ENCODE results near the gene CDK5RAP1. TPM values are rescaled to one million over a fixed set of nuclear protein-coding genes. Genes with fewer than 3 reads are reported as not detected.

Gene CDK5RAP1
- total and polyA plus RNA-seq, 2 experiments from 2014 or later = 37.9 to 47.8 TPM

DNA sequence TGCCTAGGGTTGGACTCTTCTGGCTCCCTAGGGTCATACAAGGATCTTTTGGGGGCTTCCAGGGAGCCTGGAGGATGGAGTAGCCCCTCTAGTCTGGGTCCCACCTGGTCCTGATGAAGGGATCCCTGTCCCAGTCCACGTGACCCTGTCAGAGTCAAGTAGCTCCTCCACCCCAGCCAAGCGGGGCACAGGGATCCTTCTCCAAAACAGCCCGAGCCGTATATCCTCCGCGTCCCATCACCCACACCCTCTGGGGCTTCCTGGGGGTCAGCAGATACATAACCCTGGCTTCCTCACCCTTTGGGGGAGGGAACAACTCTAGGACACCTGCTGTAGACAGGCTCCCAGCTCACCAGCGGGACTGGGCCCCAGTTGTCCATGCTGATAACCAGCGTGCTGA is 90.3 kb downstream of the CDK5RAP1 start:
- H3K4me3 ChIP-seq = no peak overlapping the region
- H3K27me3 ChIP-seq = no peaks in the 10 kb centered on the region
- H3K27ac ChIP-seq = no peak overlapping the region
- no peaks in the 10 kb centered on the region for H3K9me3 ChIP-seq (ENCODE audit: low read depth)
- no peaks in the 10 kb centered on the region for H3K4me1 ChIP-seq (ENCODE audit: low read depth)
- H3K36me3 ChIP-seq = no peaks in the 10 kb centered on the region
- DNase-seq (ENCODE audit: low read depth in 1 of 2, low spot score in 1 of 2) = no peak
- TF ChIP-seq, protein P1, sequence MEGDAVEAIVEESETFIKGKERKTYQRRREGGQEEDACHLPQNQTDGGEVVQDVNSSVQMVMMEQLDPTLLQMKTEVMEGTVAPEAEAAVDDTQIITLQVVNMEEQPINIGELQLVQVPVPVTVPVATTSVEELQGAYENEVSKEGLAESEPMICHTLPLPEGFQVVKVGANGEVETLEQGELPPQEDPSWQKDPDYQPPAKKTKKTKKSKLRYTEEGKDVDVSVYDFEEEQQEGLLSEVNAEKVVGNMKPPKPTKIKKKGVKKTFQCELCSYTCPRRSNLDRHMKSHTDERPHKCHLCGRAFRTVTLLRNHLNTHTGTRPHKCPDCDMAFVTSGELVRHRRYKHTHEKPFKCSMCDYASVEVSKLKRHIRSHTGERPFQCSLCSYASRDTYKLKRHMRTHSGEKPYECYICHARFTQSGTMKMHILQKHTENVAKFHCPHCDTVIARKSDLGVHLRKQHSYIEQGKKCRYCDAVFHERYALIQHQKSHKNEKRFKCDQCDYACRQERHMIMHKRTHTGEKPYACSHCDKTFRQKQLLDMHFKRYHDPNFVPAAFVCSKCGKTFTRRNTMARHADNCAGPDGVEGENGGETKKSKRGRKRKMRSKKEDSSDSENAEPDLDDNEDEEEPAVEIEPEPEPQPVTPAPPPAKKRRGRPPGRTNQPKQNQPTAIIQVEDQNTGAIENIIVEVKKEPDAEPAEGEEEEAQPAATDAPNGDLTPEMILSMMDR (IDR thresholded peaks at IDR 0.05; ENCODE audit: low read depth, low read length) = no peak

DNA sequence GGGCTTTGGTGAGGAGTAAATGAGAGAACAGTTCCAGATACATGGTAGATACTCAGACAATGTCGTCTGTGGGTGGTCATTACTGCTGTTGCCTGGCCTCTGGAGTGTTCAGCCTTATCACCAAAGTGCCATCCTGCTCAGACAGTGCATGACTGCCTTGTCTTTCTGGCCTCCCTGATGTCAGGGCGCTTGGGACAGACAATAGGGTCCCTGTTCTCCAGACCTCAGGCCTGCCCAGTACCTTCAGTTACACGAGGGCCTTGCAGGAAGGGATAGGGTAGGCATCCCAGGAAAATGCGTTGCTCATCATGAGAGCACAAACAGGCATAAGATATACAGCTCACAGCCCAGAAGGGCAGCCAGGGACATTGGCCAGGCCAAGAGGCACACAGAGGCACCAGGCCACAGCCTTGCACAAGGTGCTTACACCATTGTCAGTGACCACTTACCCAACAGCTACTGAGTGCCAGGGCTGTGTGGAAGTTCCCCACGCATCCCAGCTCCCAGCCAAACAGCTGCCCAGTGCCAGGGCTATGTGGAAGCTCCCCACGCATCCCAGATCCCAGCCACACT is 90.9 kb downstream of the CDK5RAP1 start:
- Histone ChIP-seq H3K4me3 (no peak overlapping the region), H3K27ac (no peak overlapping the region), H3K4me1 (ENCODE audit: low read depth) (no peaks in the 10 kb centered on the region), H3K27me3 (no peaks in the 10 kb centered on the region), H3K9me3 (ENCODE audit: low read depth) (no peaks in the 10 kb centered on the region), H3K36me3 (no peaks in the 10 kb centered on the region)
- DNase-seq (ENCODE audit: low read depth in 1 of 2, low spot score in 1 of 2) = no peak
- TF ChIP-seq, protein P1 (IDR thresholded peaks at IDR 0.05; ENCODE audit: low read depth, low read length) = no peak

DNA sequence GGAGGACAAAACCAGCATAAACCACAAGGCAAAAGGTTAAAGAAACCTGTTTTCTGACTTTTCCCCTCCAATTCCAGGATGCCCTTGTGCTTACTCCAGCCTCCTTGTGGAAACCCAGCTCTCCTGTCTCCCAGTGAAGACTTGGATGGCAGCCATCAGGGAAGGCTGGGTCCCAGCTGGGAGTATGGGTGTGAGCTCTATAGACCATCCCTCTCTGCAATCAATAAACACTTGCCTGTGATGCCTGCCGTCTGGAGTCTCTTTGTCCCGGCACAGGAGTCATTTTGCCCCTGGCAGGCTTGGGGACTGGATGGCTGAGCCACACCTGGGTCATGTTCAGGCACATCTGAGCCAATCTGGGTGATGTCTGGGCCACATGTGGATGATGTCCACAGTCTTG is 91.7 kb downstream of the CDK5RAP1 start:
- TF ChIP-seq, protein P1 (IDR thresholded peaks at IDR 0.05; ENCODE audit: low read depth, low read length) = no peak
- H3K36me3 ChIP-seq = no peaks in the 10 kb centered on the region

More for the DNA sequence above, 91.7 kb downstream of the CDK5RAP1 start:
- no peak for DNase-seq (ENCODE audit: low read depth in 1 of 2, low spot score in 1 of 2)
- Histone ChIP-seq H3K4me1 (ENCODE audit: low read depth) (no peaks in the 10 kb centered on the region), H3K27me3 (no peaks in the 10 kb centered on the region), H3K27ac (no peak overlapping the region), H3K9me3 (ENCODE audit: low read depth) (no peaks in the 10 kb centered on the region), H3K4me3 (no peak overlapping the region)

Other genes starting within 250 kb of the CDK5RAP1 start
- gene BPIFA2, start 233.4 kb downstream of the CDK5RAP1 start, total RNA-seq = not detected in 2 replicates
- not detected in 2 replicates for gene BPIFA2, start 233.4 kb downstream of the CDK5RAP1 start, polyA plus RNA-seq
- gene BPIFA3, start 184.2 kb downstream of the CDK5RAP1 start, total RNA-seq = not detected in 2 replicates
- not detected in 2 replicates for gene BPIFA3, start 184.2 kb downstream of the CDK5RAP1 start, polyA plus RNA-seq
- gene BPIFA1, start 165.5 kb downstream of the CDK5RAP1 start, total RNA-seq = not detected in 2 replicates
- not detected in 2 replicates for gene BPIFA1, start 165.5 kb downstream of the CDK5RAP1 start, polyA plus RNA-seq
- not detected in 2 replicates for gene BPIFB1, start 118.3 kb downstream of the CDK5RAP1 start, total RNA-seq
- not detected in 2 replicates for gene BPIFB1, start 118.3 kb downstream of the CDK5RAP1 start, polyA plus RNA-seq
- 408 and 409 TPM in 2 replicates for gene SNTA1, start 42.2 kb upstream of the CDK5RAP1 start, total RNA-seq
- 329 and 393 TPM in 2 replicates for gene SNTA1, start 42.2 kb upstream of the CDK5RAP1 start, polyA plus RNA-seq
- 28.1 and 53.1 TPM in 2 replicates for gene CBFA2T2, start 88.6 kb upstream of the CDK5RAP1 start, total RNA-seq
- gene CBFA2T2, start 88.6 kb upstream of the CDK5RAP1 start, polyA plus RNA-seq = 36.7 and 57.0 TPM in 2 replicates

Data from cardiac muscle cell (in vitro differentiated cells and primary cell).